Transverse colon (tissue), 3 donors: ENCODE data around the gene GDPD5.

ENCODE experiments used
- CTCF ChIP-seq, 5 experiments: fragments of 200-600 bp in 3 of 5; fragments of 450-650 bp in 2 of 5; sonication (generic) in 3 of 5; IDR thresholded peaks; 1 replicate in 2 of 5; 2 replicates in 3 of 5; pipeline ENCODE4 v1.5.1; 2016 to 2017; ENCODE audit warnings: antibody characterized with exemption in 5 of 5, inconsistent platforms in 3 of 5, mild to moderate bottlenecking in 2 of 5, moderate library complexity in 1 of 5
- POLR2A ChIP-seq: fragments of 450-650 bp; IDR thresholded peaks from one replicate; pipeline ENCODE4 v1.6.1; 2016; ENCODE audit warnings: antibody characterized with exemption, mild to moderate bottlenecking, moderate library complexity

- TF ChIP-seq CTCF (IDR thresholded peaks at IDR 0.05) (no peak), POLR2A (no peak)
Observed at GRCh38 chr11:75467311-75467710, 58.4 kb downstream of the GDPD5 start.
